Thyroid gland (tissue), 4 donors: ENCODE data around the gene SMIM35.

ENCODE experiments used
- POLR2A ChIP-seq, 2 donors: fragments of 450-650 bp; IDR thresholded peaks; one replicate each; pipeline ENCODE4 v1.6.1; 2017; ENCODE audit warnings: antibody characterized with exemption in 2 of 2, mild to moderate bottlenecking in 2 of 2, moderate library complexity in 1 of 2
- TF ChIP-seq, protein P1 (sequence below), 6 experiments: fragments of 200-600 bp in 3 of 6; fragments of 450-650 bp in 3 of 6; sonication (generic) in 3 of 6; IDR thresholded peaks; one replicate each; pipeline ENCODE4 v1.5.1; 2016 to 2019; ENCODE audit warnings: antibody characterized with exemption in 6 of 6, mild to moderate bottlenecking in 2 of 6, inconsistent platforms in 1 of 6, moderate library complexity in 1 of 6

DNA sequence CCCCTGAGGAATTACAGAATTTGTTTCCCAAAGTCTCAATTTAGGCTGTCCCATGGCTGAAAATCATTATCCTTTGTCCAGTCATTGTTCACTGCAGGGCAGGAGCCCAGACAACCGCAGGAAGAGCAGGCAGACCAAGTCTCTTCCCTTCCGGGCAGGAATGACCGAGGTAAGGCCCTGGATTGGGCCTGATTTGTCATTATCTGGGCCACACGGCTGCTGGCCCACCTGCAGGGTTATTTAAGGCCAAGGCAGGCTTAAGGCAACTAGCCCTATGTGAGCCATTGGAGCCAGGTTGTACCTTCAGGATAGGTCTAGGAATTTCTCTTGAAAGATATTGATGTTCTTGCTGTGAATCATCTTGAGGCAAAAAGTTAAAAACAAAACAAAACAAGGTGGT is 110.3 kb downstream of the SMIM35 start:
- TF ChIP-seq, protein P1, sequence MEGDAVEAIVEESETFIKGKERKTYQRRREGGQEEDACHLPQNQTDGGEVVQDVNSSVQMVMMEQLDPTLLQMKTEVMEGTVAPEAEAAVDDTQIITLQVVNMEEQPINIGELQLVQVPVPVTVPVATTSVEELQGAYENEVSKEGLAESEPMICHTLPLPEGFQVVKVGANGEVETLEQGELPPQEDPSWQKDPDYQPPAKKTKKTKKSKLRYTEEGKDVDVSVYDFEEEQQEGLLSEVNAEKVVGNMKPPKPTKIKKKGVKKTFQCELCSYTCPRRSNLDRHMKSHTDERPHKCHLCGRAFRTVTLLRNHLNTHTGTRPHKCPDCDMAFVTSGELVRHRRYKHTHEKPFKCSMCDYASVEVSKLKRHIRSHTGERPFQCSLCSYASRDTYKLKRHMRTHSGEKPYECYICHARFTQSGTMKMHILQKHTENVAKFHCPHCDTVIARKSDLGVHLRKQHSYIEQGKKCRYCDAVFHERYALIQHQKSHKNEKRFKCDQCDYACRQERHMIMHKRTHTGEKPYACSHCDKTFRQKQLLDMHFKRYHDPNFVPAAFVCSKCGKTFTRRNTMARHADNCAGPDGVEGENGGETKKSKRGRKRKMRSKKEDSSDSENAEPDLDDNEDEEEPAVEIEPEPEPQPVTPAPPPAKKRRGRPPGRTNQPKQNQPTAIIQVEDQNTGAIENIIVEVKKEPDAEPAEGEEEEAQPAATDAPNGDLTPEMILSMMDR (IDR thresholded peaks at IDR 0.05) = no peak
- no peak for TF ChIP-seq POLR2A (IDR thresholded peaks at IDR 0.05)
